Measurements from ENCODE around the gene WDR6. TPM values are rescaled to one million over a fixed set of nuclear protein-coding genes. Genes with fewer than 3 reads are reported as not detected.

Gene WDR6
- total and polyA plus RNA-seq, 4 donors: 29.4 to 50.9 (median 47.0) TPM

GRCh38 chr3:49034650-49035049 is 27.5 kb downstream of the WDR6 start:
- TF ChIP-seq JUND (IDR thresholded peaks at IDR 0.05): no peak
- no peak for TF ChIP-seq HNF4A (conservative IDR thresholded peaks at IDR 0.05)
- no peak for TF ChIP-seq SP1 (IDR thresholded peaks at IDR 0.05)
- TF ChIP-seq, protein P1, sequence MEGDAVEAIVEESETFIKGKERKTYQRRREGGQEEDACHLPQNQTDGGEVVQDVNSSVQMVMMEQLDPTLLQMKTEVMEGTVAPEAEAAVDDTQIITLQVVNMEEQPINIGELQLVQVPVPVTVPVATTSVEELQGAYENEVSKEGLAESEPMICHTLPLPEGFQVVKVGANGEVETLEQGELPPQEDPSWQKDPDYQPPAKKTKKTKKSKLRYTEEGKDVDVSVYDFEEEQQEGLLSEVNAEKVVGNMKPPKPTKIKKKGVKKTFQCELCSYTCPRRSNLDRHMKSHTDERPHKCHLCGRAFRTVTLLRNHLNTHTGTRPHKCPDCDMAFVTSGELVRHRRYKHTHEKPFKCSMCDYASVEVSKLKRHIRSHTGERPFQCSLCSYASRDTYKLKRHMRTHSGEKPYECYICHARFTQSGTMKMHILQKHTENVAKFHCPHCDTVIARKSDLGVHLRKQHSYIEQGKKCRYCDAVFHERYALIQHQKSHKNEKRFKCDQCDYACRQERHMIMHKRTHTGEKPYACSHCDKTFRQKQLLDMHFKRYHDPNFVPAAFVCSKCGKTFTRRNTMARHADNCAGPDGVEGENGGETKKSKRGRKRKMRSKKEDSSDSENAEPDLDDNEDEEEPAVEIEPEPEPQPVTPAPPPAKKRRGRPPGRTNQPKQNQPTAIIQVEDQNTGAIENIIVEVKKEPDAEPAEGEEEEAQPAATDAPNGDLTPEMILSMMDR (IDR thresholded peaks at IDR 0.05; ENCODE audit: low read depth, low read length, missing input control): no peak
- no peak for TF ChIP-seq NR2F2 (IDR thresholded peaks at IDR 0.05)
- TF ChIP-seq EGR1 (IDR thresholded peaks at IDR 0.05; ENCODE audit: low read depth in 2 of 2): no peak
- no peak for TF ChIP-seq YY1 (IDR thresholded peaks at IDR 0.05)
- TF ChIP-seq, protein P2, sequence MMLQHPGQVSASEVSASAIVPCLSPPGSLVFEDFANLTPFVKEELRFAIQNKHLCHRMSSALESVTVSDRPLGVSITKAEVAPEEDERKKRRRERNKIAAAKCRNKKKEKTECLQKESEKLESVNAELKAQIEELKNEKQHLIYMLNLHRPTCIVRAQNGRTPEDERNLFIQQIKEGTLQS (IDR thresholded peaks at IDR 0.05): no peak
- TF ChIP-seq, protein P3, sequence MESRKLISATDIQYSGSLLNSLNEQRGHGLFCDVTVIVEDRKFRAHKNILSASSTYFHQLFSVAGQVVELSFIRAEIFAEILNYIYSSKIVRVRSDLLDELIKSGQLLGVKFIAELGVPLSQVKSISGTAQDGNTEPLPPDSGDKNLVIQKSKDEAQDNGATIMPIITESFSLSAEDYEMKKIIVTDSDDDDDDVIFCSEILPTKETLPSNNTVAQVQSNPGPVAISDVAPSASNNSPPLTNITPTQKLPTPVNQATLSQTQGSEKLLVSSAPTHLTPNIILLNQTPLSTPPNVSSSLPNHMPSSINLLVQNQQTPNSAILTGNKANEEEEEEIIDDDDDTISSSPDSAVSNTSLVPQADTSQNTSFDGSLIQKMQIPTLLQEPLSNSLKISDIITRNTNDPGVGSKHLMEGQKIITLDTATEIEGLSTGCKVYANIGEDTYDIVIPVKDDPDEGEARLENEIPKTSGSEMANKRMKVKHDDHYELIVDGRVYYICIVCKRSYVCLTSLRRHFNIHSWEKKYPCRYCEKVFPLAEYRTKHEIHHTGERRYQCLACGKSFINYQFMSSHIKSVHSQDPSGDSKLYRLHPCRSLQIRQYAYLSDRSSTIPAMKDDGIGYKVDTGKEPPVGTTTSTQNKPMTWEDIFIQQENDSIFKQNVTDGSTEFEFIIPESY (IDR thresholded peaks at IDR 0.05): no peak
- TF ChIP-seq TAF1 (conservative IDR thresholded peaks at IDR 0.05): no peak
- no peak for TF ChIP-seq REST (IDR thresholded peaks at IDR 0.05)
- no peak for TF ChIP-seq RAD21 (IDR thresholded peaks at IDR 0.05)
- H3K4me1 ChIP-seq (ENCODE audit: control insufficient read depth in 4 of 4, insufficient read depth in 4 of 4, low read length in 3 of 4): no peaks in the 10 kb centered on the region
- H3K9ac ChIP-seq (ENCODE audit: low read depth in 1 of 2, low read length in 2 of 2): no peak overlapping the region
- WGBS: 90% methylated on average over 2 of the region's 2 CpGs
- no peaks in the 10 kb centered on the region for H3K27me3 ChIP-seq (ENCODE audit: control insufficient read depth in 4 of 4, insufficient read depth in 4 of 4, low read length in 3 of 4)
- H3K4me3 ChIP-seq (ENCODE audit: low read depth in 1 of 3, low read length in 3 of 3): no peak overlapping the region
- no peaks in the 10 kb centered on the region for H3K9me3 ChIP-seq (ENCODE audit: control insufficient read depth in 4 of 4, low read length in 3 of 4)
- H3K36me3 ChIP-seq (ENCODE audit: control insufficient read depth in 4 of 4, insufficient read depth in 3 of 4, low read depth in 1 of 4, low read length in 3 of 4): peaks cover 9 to 38% (median 32%) of the 10 kb centered on the region in 4 donors
- no peak overlapping the region for H3K27ac ChIP-seq (ENCODE audit: low read depth in 1 of 2, low read length in 2 of 2)
- DNase-seq (ENCODE audit: low spot score): no peak

DNA sequence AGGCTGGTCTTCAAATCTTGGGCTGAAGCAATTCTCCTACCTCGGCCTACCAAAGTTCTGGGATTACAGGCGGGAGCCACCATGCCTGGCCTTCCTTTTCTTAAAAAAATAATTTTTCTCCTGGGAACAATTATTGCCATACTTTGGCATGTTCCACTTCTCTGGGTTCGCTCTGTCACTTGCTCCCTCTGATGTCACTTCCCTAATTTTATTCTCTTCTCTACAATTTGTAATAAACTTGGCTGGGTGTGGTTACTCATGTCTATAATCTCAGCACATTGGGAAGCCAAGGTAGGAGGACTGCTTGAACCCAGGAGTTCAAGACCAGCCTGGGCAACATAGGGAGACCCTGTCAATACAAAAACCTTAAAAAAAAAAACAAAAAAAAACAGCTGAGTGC is 28.1 kb downstream of the WDR6 start:
- peaks cover 9 to 43% (median 35%) of the 10 kb centered on the region in 4 donors for H3K36me3 ChIP-seq (ENCODE audit: control insufficient read depth in 4 of 4, insufficient read depth in 3 of 4, low read depth in 1 of 4, low read length in 3 of 4)
- TF ChIP-seq SP1 (IDR thresholded peaks at IDR 0.05) (no peak), FOXA2 (IDR thresholded peaks at IDR 0.05) (no peak), HNF4G (IDR thresholded peaks at IDR 0.05) (no peak), RAD21 (IDR thresholded peaks at IDR 0.05) (no peak), YY1 (IDR thresholded peaks at IDR 0.05) (no peak), GABPA (IDR thresholded peaks at IDR 0.05 in 1 of 2, conservative IDR thresholded peaks at IDR 0.05 in 1 of 2) (no peak), RXRA (IDR thresholded peaks at IDR 0.05) (no peak), JUND (IDR thresholded peaks at IDR 0.05) (no peak), EGR1 (IDR thresholded peaks at IDR 0.05; ENCODE audit: low read depth in 2 of 2) (no peak), NR2F2 (IDR thresholded peaks at IDR 0.05) (no peak), MAX (IDR thresholded peaks at IDR 0.05) (no peak), REST (IDR thresholded peaks at IDR 0.05) (no peak), FOXA1 (IDR thresholded peaks at IDR 0.05) (no peak), HNF4A (conservative IDR thresholded peaks at IDR 0.05) (no peak), TAF1 (conservative IDR thresholded peaks at IDR 0.05) (no peak)
- TF ChIP-seq, protein P1 (IDR thresholded peaks at IDR 0.05; ENCODE audit: low read depth, low read length, missing input control): no peak

More for the DNA sequence above, 28.1 kb downstream of the WDR6 start:
- no peaks in the 10 kb centered on the region for H3K9me3 ChIP-seq (ENCODE audit: control insufficient read depth in 4 of 4, low read length in 3 of 4)
- 95% methylated on average over 3 of the region's 3 CpGs for WGBS
- H3K27me3 ChIP-seq (ENCODE audit: control insufficient read depth in 4 of 4, insufficient read depth in 4 of 4, low read length in 3 of 4): no peaks in the 10 kb centered on the region
- DNase-seq (ENCODE audit: low spot score): no peak
- H3K9ac ChIP-seq (ENCODE audit: low read depth in 1 of 2, low read length in 2 of 2): no peak overlapping the region
- H3K4me3 ChIP-seq (ENCODE audit: low read depth in 1 of 3, low read length in 3 of 3): no peak overlapping the region
- H3K27ac ChIP-seq (ENCODE audit: low read depth in 1 of 2, low read length in 2 of 2): no peak overlapping the region
- H3K4me1 ChIP-seq (ENCODE audit: control insufficient read depth in 4 of 4, insufficient read depth in 4 of 4, low read length in 3 of 4): no peaks in the 10 kb centered on the region

Measured in liver (tissue), 9 donors.